Endodermal cell (in vitro differentiated cells): ENCODE measurements around the gene TMIGD2. TPM values are rescaled to one million over a fixed set of nuclear protein-coding genes. Genes with fewer than 3 reads are reported as not detected.

ENCODE experiments used
- DNase-seq: peaks from one replicate; pipeline ENCODE4 v3.0.0-alpha.2; 2017
- H3K27ac ChIP-seq: 2 replicates; pipeline ENCODE4 v1.5.1; 2013; ENCODE audit warnings: mild to moderate bottlenecking, low read depth, low read length, moderate library complexity
- H3K27me3 ChIP-seq: 2 replicates; pipeline ENCODE4 v1.6.1; 2013; ENCODE audit warnings: mild to moderate bottlenecking, low read length, moderate library complexity; ENCODE audit not compliant: insufficient read depth, control insufficient read depth, poor library complexity, severe bottlenecking
- H3K36me3 ChIP-seq: 2 replicates; pipeline ENCODE4 v1.7.0; 2013; ENCODE audit warnings: mild to moderate bottlenecking, low read length, moderate library complexity; ENCODE audit not compliant: control insufficient read depth, insufficient read depth
- H3K4me1 ChIP-seq: one replicate; pipeline ENCODE4 v1.7.0; 2013; ENCODE audit warnings: low read length; ENCODE audit not compliant: control insufficient read depth, insufficient read depth
- H3K4me3 ChIP-seq: 2 replicates; pipeline ENCODE4 v1.5.1; 2013; ENCODE audit warnings: mild to moderate bottlenecking, low read length, moderate library complexity
- H3K9ac ChIP-seq: 2 replicates; pipeline ENCODE4 v1.6.1; 2013; ENCODE audit warnings: mild to moderate bottlenecking, low read length, moderate library complexity; ENCODE audit not compliant: poor library complexity, severe bottlenecking; ENCODE audit errors: extremely low read depth
- H3K9me3 ChIP-seq: 2 replicates; pipeline ENCODE4 v1.6.1; 2013; ENCODE audit warnings: mild to moderate bottlenecking, low read length, moderate library complexity; ENCODE audit not compliant: control insufficient read depth
- H3K27ac Mint-ChIP-seq: 2 replicates; pipeline ENCODE4 v1.8.0; 2020; ENCODE audit warnings: mixed read lengths
- H3K27me3 Mint-ChIP-seq: 2 replicates; pipeline ENCODE4 v1.8.0; 2021; ENCODE audit warnings: mild to moderate bottlenecking, mixed read lengths; ENCODE audit not compliant: insufficient read depth
- H3K36me3 Mint-ChIP-seq: 2 replicates; pipeline ENCODE4 v1.8.0; 2020; ENCODE audit warnings: low read depth, mixed read lengths
- H3K4me1 Mint-ChIP-seq: 2 replicates; pipeline ENCODE4 v1.8.0; 2020; ENCODE audit warnings: mixed read lengths
- H3K4me3 Mint-ChIP-seq: 2 replicates; pipeline ENCODE4 v1.8.0; 2020; ENCODE audit warnings: mild to moderate bottlenecking, moderate library complexity, mixed read lengths
- H3K9me3 Mint-ChIP-seq: 2 replicates; pipeline ENCODE4 v1.8.0; 2020; ENCODE audit warnings: mild to moderate bottlenecking, mixed read lengths
- WGBS, 2 experiments: methylation state at CpG; one replicate each; pipeline versions ENCODE4 v1.1.5 to v1.1.7; 2013; ENCODE audit warnings: missing lambda C conversion rate in 2 of 2, mixed read lengths in 1 of 2; ENCODE audit not compliant: insufficient coverage in 1 of 2, insufficient read length in 1 of 2; 5-methylcytosine and 5-hydroxymethylcytosine counted together
- total RNA-seq, 2 donors: library from RNA; stranded (reverse); fragmentation: NEBNext Ultra II Directional in 1 of 2; extraction: Animal tissue kit (Norgen Biotek cat#: 25700) in 1 of 2; gene quantifications; 2 replicates in 1 of 2; 3 replicates in 1 of 2; pipeline ENCODE4 v1.2.1, GENCODE V29; 2021
- TF ChIP-seq, protein P1 (sequence below): fragments of 200-600 bp; sonication (generic); conservative IDR thresholded peaks from 2 replicates; pipeline ENCODE4 v1.5.0; 2021; ENCODE audit warnings: antibody characterized with exemption, mild to moderate bottlenecking

The TMIGD2 gene
- total RNA-seq, 2 donors from 2014 or later, result 0.58 to 0.70 TPM

- no peak overlapping the region for H3K27ac Mint-ChIP-seq
- Histone ChIP-seq H3K4me1 (no peaks in the 10 kb centered on the region), H3K27me3 (peaks cover 30% of the 10 kb centered on the region), H3K36me3 (no peaks in the 10 kb centered on the region), H3K9ac (no peak overlapping the region), H3K4me3 (no peak overlapping the region), H3K27ac (no peak overlapping the region), H3K9me3 (no peaks in the 10 kb centered on the region)
- H3K27me3 Mint-ChIP-seq, result peaks cover 55% of the 10 kb centered on the region
- H3K4me3 Mint-ChIP-seq, result no peak overlapping the region
- H3K36me3 Mint-ChIP-seq, result no peaks in the 10 kb centered on the region
- 83 to 88% methylated on average over 6 of the region's 6 CpGs for WGBS, 2 experiments
- TF ChIP-seq, protein P1, sequence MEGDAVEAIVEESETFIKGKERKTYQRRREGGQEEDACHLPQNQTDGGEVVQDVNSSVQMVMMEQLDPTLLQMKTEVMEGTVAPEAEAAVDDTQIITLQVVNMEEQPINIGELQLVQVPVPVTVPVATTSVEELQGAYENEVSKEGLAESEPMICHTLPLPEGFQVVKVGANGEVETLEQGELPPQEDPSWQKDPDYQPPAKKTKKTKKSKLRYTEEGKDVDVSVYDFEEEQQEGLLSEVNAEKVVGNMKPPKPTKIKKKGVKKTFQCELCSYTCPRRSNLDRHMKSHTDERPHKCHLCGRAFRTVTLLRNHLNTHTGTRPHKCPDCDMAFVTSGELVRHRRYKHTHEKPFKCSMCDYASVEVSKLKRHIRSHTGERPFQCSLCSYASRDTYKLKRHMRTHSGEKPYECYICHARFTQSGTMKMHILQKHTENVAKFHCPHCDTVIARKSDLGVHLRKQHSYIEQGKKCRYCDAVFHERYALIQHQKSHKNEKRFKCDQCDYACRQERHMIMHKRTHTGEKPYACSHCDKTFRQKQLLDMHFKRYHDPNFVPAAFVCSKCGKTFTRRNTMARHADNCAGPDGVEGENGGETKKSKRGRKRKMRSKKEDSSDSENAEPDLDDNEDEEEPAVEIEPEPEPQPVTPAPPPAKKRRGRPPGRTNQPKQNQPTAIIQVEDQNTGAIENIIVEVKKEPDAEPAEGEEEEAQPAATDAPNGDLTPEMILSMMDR, result no peak
- no peak for DNase-seq
- H3K4me1 Mint-ChIP-seq, result no peaks in the 10 kb centered on the region
- no peaks in the 10 kb centered on the region for H3K9me3 Mint-ChIP-seq
These were observed 17.2 kb downstream of the TMIGD2 start for GRCh38 chr19:4284974-4285373.

GRCh38 chr19:4284176-4284958 lies 17.8 kb downstream of the TMIGD2 start:
- H3K4me3 ChIP-seq, result no peak overlapping the region
- no peaks in the 10 kb centered on the region for H3K9me3 ChIP-seq
- no peaks in the 10 kb centered on the region for H3K36me3 ChIP-seq
- H3K27ac ChIP-seq, result no peak overlapping the region
- no peaks in the 10 kb centered on the region for H3K4me1 ChIP-seq
- Mint-ChIP-seq H3K4me1 (no peaks in the 10 kb centered on the region), H3K27me3 (peaks cover 59% of the 10 kb centered on the region), H3K4me3 (no peak overlapping the region), H3K36me3 (no peaks in the 10 kb centered on the region), H3K27ac (no peak overlapping the region), H3K9me3 (no peaks in the 10 kb centered on the region)
- WGBS, 2 experiments, result 56 to 59% methylated on average over 11 to 17 of the region's 20 CpGs
- DNase-seq, result peak; percentile 93
- peaks cover 36% of the 10 kb centered on the region for H3K27me3 ChIP-seq
- TF ChIP-seq, protein P1, result no peak
- H3K9ac ChIP-seq, result no peak overlapping the region

GRCh38 chr19:4279530-4280422 lies 22.4 kb downstream of the TMIGD2 start:
- Histone ChIP-seq H3K9me3 (no peaks in the 10 kb centered on the region), H3K9ac (peak overlapping the region; percentile 15), H3K36me3 (no peaks in the 10 kb centered on the region), H3K4me1 (no peaks in the 10 kb centered on the region), H3K4me3 (peak overlapping the region; percentile 71), H3K27me3 (peaks cover 42% of the 10 kb centered on the region), H3K27ac (no peak overlapping the region)
- TF ChIP-seq, protein P1, result no peak
- no peak for DNase-seq
- Mint-ChIP-seq H3K4me1 (peaks cover 2% of the 10 kb centered on the region), H3K4me3 (peak overlapping the region; percentile 63), H3K36me3 (no peaks in the 10 kb centered on the region), H3K27me3 (peaks cover 52% of the 10 kb centered on the region), H3K9me3 (no peaks in the 10 kb centered on the region), H3K27ac (no peak overlapping the region)
- WGBS, 2 experiments, result 6 to 7% methylated on average over 27 to 71 of the region's 71 CpGs
